ENCODE data around the gene RXRA. TPM values are rescaled to one million over a fixed set of nuclear protein-coding genes. Genes with fewer than 3 reads are reported as not detected.
A peak's percentile ranks its signal among the peaks of the same experiment; 100 is the strongest.

RXRA gene
- total RNA-seq, 1 donor from 2014 or later: 90.8 TPM

GRCh38 chr9:134370638-134371037, 44.4 kb downstream of the RXRA start:
- no peak for DNase-seq
- intact Hi-C loops (cut with micrococcal nuclease): no loop called here
- no peak for ATAC-seq

- ATAC-seq (peak; percentile 3), DNase-seq (peak; percentile 85)
- intact Hi-C loops (cut with micrococcal nuclease): no loop called here
These were observed 45.5 kb downstream of the RXRA start for GRCh38 chr9:134371731-134372130.

GRCh38 chr9:134372581-134373267, 46.5 kb downstream of the RXRA start:
- peak; percentile 1 for ATAC-seq
- intact Hi-C loops (cut with micrococcal nuclease): no loop called here
- peak; percentile 76 for DNase-seq

DNA sequence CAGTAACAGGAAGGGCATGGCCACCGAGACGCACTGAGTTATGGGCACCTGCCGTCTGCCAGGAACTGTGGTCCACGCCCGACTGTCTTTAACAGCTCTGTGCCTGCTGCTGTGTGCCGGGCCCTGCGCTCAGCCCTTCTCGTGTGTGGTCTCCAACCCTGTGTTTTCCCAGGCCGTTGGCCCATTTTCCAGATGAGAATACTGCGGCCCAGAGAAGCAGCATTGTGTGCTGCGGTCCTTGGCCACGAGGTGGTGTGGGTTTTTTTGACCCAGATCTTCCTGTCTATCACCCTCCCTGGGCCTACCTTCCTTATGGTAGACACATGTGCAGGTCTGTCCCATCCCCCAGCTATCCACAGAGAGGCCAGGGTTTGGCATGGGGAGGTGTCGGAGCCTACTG, 47.0 kb downstream of the RXRA start:
- no peak for DNase-seq
- ATAC-seq: no peak
- intact Hi-C loops (cut with micrococcal nuclease): no loop called here

- intact Hi-C loops (cut with micrococcal nuclease): no loop called here
- ATAC-seq (no peak), DNase-seq (no peak)
These were observed 47.7 kb downstream of the RXRA start for GRCh38 chr9:134373953-134374300.

GRCh38 chr9:134374301-134375010, 48.2 kb downstream of the RXRA start:
- intact Hi-C loops (cut with micrococcal nuclease): no loop called here
- peak; percentile 65 for DNase-seq
- peak; percentile 3 for ATAC-seq

DNA sequence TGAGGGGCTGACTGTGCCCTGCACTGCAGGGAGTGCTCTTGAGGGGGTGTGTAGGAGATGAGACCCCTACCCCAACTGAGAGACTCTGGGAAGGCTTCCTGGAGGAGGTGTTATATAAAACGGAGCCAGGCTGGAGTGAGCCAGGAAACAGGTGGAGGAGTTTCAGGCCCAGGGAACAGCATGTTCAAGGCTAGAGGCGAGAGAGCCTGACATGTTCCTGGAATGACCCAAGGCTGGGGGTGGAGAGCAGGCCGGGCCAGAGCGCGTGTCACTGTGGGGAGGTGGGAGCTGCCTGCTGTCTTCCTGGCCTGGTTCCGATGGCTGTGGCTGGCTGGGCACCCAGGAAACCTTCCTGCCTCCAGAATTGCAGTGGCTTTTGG, 48.7 kb downstream of the RXRA start:
- DNase-seq (peak; percentile 83), ATAC-seq (peak; percentile 69)
- intact Hi-C loops (cut with micrococcal nuclease): no loop called here

GRCh38 chr9:134375430-134376385, 49.5 kb downstream of the RXRA start:
- intact Hi-C loops (cut with micrococcal nuclease): no loop called here
- DNase-seq: peak; percentile 82
- ATAC-seq: peak; percentile 45

DNA sequence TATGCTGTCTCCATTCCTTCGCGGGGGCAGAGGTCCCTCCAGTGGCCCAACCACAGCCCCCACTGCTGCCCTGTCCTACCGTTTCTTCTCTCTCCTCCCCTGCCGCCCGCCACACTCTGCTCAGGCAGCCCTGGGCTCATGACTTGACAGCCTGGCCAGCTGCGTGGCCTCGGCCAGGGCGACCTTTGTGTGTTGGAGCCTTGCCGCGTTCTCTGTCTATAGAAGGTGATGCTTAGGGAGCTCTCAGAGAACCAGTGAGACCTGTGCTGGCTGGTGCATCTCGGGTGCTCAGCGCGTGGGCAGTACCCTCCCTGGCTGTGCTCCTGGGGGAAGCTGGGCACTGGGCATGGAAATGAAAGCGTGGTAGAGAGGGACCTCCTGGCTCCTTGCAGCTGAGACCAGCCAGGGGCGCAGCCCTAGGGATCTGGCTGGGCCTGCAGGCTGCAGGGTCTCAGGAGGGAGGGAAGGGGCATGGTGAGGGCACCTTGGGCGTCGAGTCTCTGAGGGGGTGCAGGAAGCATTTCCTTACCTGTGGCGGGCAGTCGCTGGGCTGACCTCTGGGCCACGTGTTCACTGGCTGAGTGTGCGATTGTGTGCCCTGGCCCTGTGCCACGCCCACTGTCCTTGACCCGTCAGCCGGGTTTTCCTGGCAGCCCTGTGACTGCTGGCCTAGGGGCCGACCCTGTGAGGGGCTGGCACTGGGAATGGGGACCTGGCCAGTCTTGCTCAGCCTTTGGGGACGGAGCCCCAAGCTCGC, 50.3 kb downstream of the RXRA start:
- ATAC-seq: peak; percentile 4
- peak; percentile 69 for DNase-seq
- intact Hi-C loops (cut with micrococcal nuclease): no loop called here

DNA sequence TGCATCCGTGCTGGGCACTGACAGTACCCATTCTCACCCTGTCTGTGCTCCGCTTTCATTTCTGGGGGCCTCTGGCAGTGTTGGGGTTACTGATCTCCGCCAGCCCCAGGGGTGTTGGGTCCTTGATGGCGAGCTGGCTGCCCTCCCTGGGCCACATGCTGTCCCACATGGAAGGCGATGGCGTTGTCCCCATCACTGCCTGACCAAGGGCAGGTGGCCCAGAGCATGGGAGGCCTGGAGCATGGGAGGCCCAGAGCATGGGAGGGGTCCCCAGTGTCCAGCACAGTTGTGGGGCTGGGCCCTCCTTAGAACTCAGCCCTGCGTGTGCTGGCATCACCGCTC, 50.9 kb downstream of the RXRA start:
- DNase-seq (no peak), ATAC-seq (no peak)
- intact Hi-C loops (cut with micrococcal nuclease): no loop called here

DNA sequence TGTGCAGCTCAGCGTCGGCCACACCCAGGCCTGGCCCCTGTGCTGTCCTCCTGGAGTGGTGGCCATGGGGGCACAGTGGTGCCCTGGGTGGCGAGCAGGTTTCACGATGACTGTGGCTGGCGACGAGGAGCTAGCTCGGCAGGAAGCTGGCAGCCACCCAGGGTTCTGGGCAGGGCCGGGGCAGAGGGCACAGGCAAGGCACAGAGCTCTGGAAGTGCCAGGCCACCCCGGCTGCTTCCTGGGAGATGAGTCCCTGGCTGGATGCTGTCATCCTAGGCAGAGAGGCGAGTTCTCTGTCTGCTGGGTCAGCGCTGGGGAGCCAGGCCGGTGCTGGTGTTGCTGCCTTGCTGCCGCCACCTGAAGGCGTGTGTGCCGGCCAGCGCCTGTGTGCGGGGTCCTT, 51.7 kb downstream of the RXRA start:
- DNase-seq (peak; percentile 83), ATAC-seq (peak; percentile 5)
- intact Hi-C loops (cut with micrococcal nuclease): no loop called here

GRCh38 chr9:134378901-134379338, 52.7 kb downstream of the RXRA start:
- ATAC-seq (peak; percentile 29), DNase-seq (peak; percentile 79)
- intact Hi-C loops (cut with micrococcal nuclease): no loop called here

DNA sequence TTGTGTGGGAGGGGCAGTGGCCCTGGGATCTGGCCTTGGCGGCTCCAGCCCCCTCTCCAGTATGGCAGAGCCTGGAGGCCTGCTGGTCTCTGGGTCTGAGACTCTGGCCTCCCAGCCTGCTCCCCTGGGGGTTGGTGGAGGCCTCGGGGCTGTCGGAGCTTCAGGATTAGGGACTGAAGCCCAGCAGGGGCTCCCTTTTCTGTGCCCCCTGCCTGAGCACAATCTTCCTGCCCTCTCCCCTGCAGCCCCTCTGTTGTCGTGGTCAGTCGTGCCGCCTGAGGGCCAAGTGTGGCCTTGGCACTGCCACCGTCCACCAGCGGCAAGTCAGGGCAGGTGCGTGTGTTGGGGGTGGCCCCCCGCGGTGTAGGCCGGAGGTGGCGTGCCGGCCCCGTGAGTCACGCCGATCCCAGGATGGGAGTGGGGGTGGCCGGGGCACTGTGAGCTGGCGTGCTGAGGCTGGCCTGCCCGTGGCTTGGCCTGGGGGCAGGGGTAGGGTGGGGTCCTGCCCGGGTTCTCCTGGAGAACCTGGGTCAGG, 53.6 kb downstream of the RXRA start:
- DNase-seq (no peak), ATAC-seq (no peak)
- intact Hi-C loops (cut with micrococcal nuclease): no loop called here

- ATAC-seq: no peak
- intact Hi-C loops (cut with micrococcal nuclease): no loop called here
- no peak for DNase-seq
These were observed 54.5 kb downstream of the RXRA start for GRCh38 chr9:134380542-134381271.

- no peak for DNase-seq
- intact Hi-C loops (cut with micrococcal nuclease): no loop called here
- ATAC-seq: no peak
These were observed 55.0 kb downstream of the RXRA start for GRCh38 chr9:134381272-134381661.

GRCh38 chr9:134381671-134382516, 55.6 kb downstream of the RXRA start:
- ATAC-seq (no peak), DNase-seq (peak; percentile 71)
- intact Hi-C loops (cut with micrococcal nuclease): no loop called here

GRCh38 chr9:134382733-134383132, 56.5 kb downstream of the RXRA start:
- DNase-seq (no peak), ATAC-seq (no peak)
- intact Hi-C loops (cut with micrococcal nuclease): no loop called here

- intact Hi-C loops (cut with micrococcal nuclease): no loop called here
- no peak for DNase-seq
- ATAC-seq: no peak
These were observed 56.9 kb downstream of the RXRA start for GRCh38 chr9:134383148-134383547.
